PC-3 (cell line): Measurements from ENCODE around the gene RFPL1. TPM values are rescaled to one million over a fixed set of nuclear protein-coding genes. Genes with fewer than 3 reads are reported as not detected.

ENCODE experiments used
- ATAC-seq: fragments of 200-7000 bp; cut with Tn5 transposase; 2 replicates; pipeline ENCODE4 v1.9.1; 2020; ENCODE audit warnings: mild to moderate bottlenecking, moderate library complexity
- BruUV-seq: library from RNA; stranded (reverse); fragments of 400-500 nt; replicated peaks from 2 replicates; lab custom pipeline; 2021; lab: Mats Ljungman, UMichigan
- CTCF ChIA-PET: fragments of 300-600 bp; sonication (Branson Sonifier 250); formaldehyde crosslinking; loops from one replicate; lab custom pipeline; 2022; ENCODE audit warnings: antibody characterized with exemption; lab: Charles Lee
- POLR2A ChIA-PET: fragments of 300-600 bp; sonication (Branson Sonifier 250); formaldehyde crosslinking; loops from one replicate; lab custom pipeline; 2022; ENCODE audit warnings: antibody characterized with exemption; ENCODE audit not compliant: unreplicated experiment; lab: Charles Lee
- DNase-seq: peaks from one replicate; pipeline ENCODE4 v3.0.0-alpha.2; 2015
- H2AFZ ChIP-seq: fragments of 300-600 bp; sonication (generic); 2 replicates; pipeline ENCODE4 v1.6.0; 2016; ENCODE audit warnings: antibody characterized with exemption, low read length
- H3F3A ChIP-seq: fragments of 300-600 bp; sonication (generic); one replicate; pipeline ENCODE4 v1.6.0; 2017; ENCODE audit warnings: antibody characterized with exemption, low read length, control low read depth, mild to moderate bottlenecking; ENCODE audit not compliant: unreplicated experiment
- H3K27ac ChIP-seq: fragments of 300-600 bp; sonication (generic); 2 replicates; pipeline ENCODE4 v1.5.1; 2016; ENCODE audit warnings: mild to moderate bottlenecking, low read length
- H3K27me3 ChIP-seq: fragments of 300-600 bp; sonication (generic); 2 replicates; pipeline ENCODE4 v1.6.1; 2016; ENCODE audit warnings: low read length, mixed read lengths
- H3K36me3 ChIP-seq: fragments of 300-600 bp; sonication (generic); 2 replicates; pipeline ENCODE4 v1.6.1; 2016; ENCODE audit warnings: low read depth, mixed run types, low read length, mixed read lengths
- H3K4me1 ChIP-seq: fragments of 300-600 bp; sonication (generic); 2 replicates; pipeline ENCODE4 v1.5.1; 2016; ENCODE audit warnings: low read length; ENCODE audit not compliant: insufficient read depth
- H3K4me2 ChIP-seq: fragments of 300-600 bp; sonication (generic); 2 replicates; pipeline ENCODE4 v1.6.0; 2016; ENCODE audit warnings: low read length
- H3K4me3 ChIP-seq: fragments of 300-600 bp; sonication (generic); 2 replicates; pipeline ENCODE4 v1.5.1; 2016; ENCODE audit warnings: mild to moderate bottlenecking, low read length, mixed read lengths
- H3K79me2 ChIP-seq: fragments of 300-600 bp; sonication (generic); 2 replicates; pipeline ENCODE4 v1.6.1; 2017; ENCODE audit warnings: low read length, mixed read lengths
- H3K9ac ChIP-seq: fragments of 300-600 bp; sonication (generic); 2 replicates; pipeline ENCODE4 v1.6.0; 2016; ENCODE audit warnings: mild to moderate bottlenecking, low read length
- H3K9me2 ChIP-seq: fragments of 300-600 bp; sonication (generic); replicated peaks from 2 replicates; pipeline ENCODE4 v1.6.1; 2016; ENCODE audit warnings: mixed run types, low read length, mixed read lengths
- H3K9me3 ChIP-seq: fragments of 300-600 bp; sonication (generic); 2 replicates; pipeline ENCODE4 v1.6.1; 2016; ENCODE audit warnings: low read length, mixed read lengths
- H4K20me1 ChIP-seq: fragments of 300-600 bp; sonication (generic); 2 replicates; pipeline ENCODE4 v1.6.1; 2016; ENCODE audit warnings: low read length, mixed read lengths
- CTCF ChIP-seq: fragments of 300-600 bp; sonication (generic); conservative IDR thresholded peaks from 2 replicates; pipeline ENCODE4 v1.5.1; 2017; ENCODE audit warnings: antibody characterized with exemption, low read depth, mild to moderate bottlenecking, low read length
- EZH2 ChIP-seq: fragments of 300-600 bp; sonication (generic); IDR thresholded peaks from one replicate; pipeline ENCODE4 v1.6.1; 2017; ENCODE audit warnings: antibody characterized with exemption, mild to moderate bottlenecking, low read length; ENCODE audit not compliant: unreplicated experiment
- EZH2phosphoT487 ChIP-seq: fragments of 300-600 bp; sonication (generic); IDR thresholded peaks from 2 replicates; pipeline ENCODE4 v1.6.1; 2018; ENCODE audit warnings: mild to moderate bottlenecking, antibody characterized with exemption, low read length, borderline replicate concordance
- intact Hi-C: fragments of 100-400 bp; cut with micrococcal nuclease; formaldehyde crosslinking; loops from 2 replicates; pipeline ENCODE4 v1.9.0; 2023
- total RNA-seq: library from RNA; depleted of rRNA; stranded (reverse); fragments of >200 nt; gene quantifications from 2 replicates; pipeline ENCODE4 v1.2.3, GENCODE V29; 2014; rRNA removed

The RFPL1 gene
- total RNA-seq, 1 experiment from 2014 or later: not detected

GRCh38 chr22:29491012-29491411 lies 52.6 kb downstream of the RFPL1 start:
- DNase-seq: no peak
- H3K4me1 ChIP-seq: no peaks in the 10 kb centered on the region
- no peaks in the 10 kb centered on the region for H4K20me1 ChIP-seq
- ATAC-seq: no peak
- ChIA-PET CTCF (no interaction called here), POLR2A (no interaction called here)
- no peak overlapping the region for H2AFZ ChIP-seq
- H3K9ac ChIP-seq: no peak overlapping the region
- H3F3A ChIP-seq: no peaks in the 10 kb centered on the region
- peaks cover 3% of the 10 kb centered on the region; the same call in 1 of the 2 replicates for H3K36me3 ChIP-seq
- intact Hi-C loops: no loop called here
- H3K4me2 ChIP-seq: no peak overlapping the region
- no peak for TF ChIP-seq EZH2
- no peak for TF ChIP-seq CTCF
- no peak for TF ChIP-seq EZH2phosphoT487
- BruUV-seq: no TSS peak
- H3K9me2 ChIP-seq: no peaks in the 10 kb centered on the region
- H3K27ac ChIP-seq: no peak overlapping the region
- no peaks in the 10 kb centered on the region for H3K9me3 ChIP-seq
- no peaks in the 10 kb centered on the region for H3K79me2 ChIP-seq
- H3K4me3 ChIP-seq: no peak overlapping the region
- H3K27me3 ChIP-seq: no peaks in the 10 kb centered on the region

Other genes starting within 250 kb of the RFPL1 start
- 1.2 and 1.3 TPM in 2 replicates for gene EMID1, start 232.7 kb upstream of the RFPL1 start, total RNA-seq
- 23.7 and 33.1 TPM in 2 replicates for gene RHBDD3, start 170.6 kb upstream of the RFPL1 start, total RNA-seq
- gene EWSR1, start 170.3 kb upstream of the RFPL1 start, total RNA-seq: 288 and 321 TPM in 2 replicates
- gene GAS2L1, start 131.9 kb upstream of the RFPL1 start, total RNA-seq: 58.4 and 75.7 TPM in 2 replicates
- 1.4 TPM in 1 of 2 replicates, not detected in the other for gene RASL10A, start 122.9 kb upstream of the RFPL1 start, total RNA-seq
- gene AP1B1, start 50.0 kb upstream of the RFPL1 start, total RNA-seq: 81.2 and 96.4 TPM in 2 replicates
- gene NEFH, start 41.6 kb downstream of the RFPL1 start, total RNA-seq: 0.29 TPM in 1 of 2 replicates, not detected in the other
- gene THOC5, start 115.2 kb downstream of the RFPL1 start, total RNA-seq: 32.8 and 33.9 TPM in 2 replicates
- 68.8 and 75.4 TPM in 2 replicates for gene NIPSNAP1, start 142.5 kb downstream of the RFPL1 start, total RNA-seq
- 113 and 154 TPM in 2 replicates for gene NF2, start 165.1 kb downstream of the RFPL1 start, total RNA-seq